OCI-LY3 (cell line): ENCODE results near the gene CTNNBL1.

Experiments
- CTCF ChIP-seq: fragments of 200-600, 300-600 bp; sonication (generic); IDR thresholded peaks from 2 replicates; pipeline ENCODE4 v1.5.1; 2014; ENCODE audit warnings: antibody characterized with exemption, low read length, low read depth
- EZH2phosphoT487 ChIP-seq: fragments of 200-600 bp; shearing (Covaris generic); IDR thresholded peaks from 2 replicates; pipeline ENCODE4 v1.6.1; 2018; ENCODE audit warnings: antibody characterized with exemption, mixed run types, low read depth

GRCh38 chr20:37868851-37869333, 175.1 kb downstream of the CTNNBL1 start:
- TF ChIP-seq CTCF (no peak), EZH2phosphoT487 (no peak)
